ENCODE results near the gene ZNF335.

- TF ChIP-seq POLR2A (IDR thresholded peaks at IDR 0.05) = no peak
- TF ChIP-seq POLR2AphosphoS5 (IDR thresholded peaks at IDR 0.05; ENCODE audit: insufficient read depth in 1 of 2, low read depth in 1 of 2) = no peak
- no peak for TF ChIP-seq CTCF (IDR thresholded peaks at IDR 0.05)
Observed at GRCh38 chr20:45921337-45922189, 50.4 kb downstream of the ZNF335 start.

All from vagina (tissue), 2 donors.